Subcutaneous abdominal adipose tissue (tissue), 5 donors: ENCODE measurements around the gene DLEC1.

Experiments
- H3K27ac ChIP-seq: one replicate; pipeline ENCODE4 v1.7.0; 2013; ENCODE audit warnings: low read depth, mild to moderate bottlenecking, inconsistent platforms, low read length, moderate library complexity
- H3K27me3 ChIP-seq, 5 donors: one replicate each; pipeline ENCODE4 v1.7.0; 2013; ENCODE audit warnings: low read length in 5 of 5, inconsistent platforms in 1 of 5; ENCODE audit not compliant: control insufficient read depth in 5 of 5, insufficient read depth in 4 of 5
- H3K36me3 ChIP-seq, 5 donors: one replicate each; pipeline ENCODE4 v1.7.0; 2013; ENCODE audit warnings: low read length in 5 of 5; ENCODE audit not compliant: control insufficient read depth in 5 of 5, insufficient read depth in 5 of 5
- H3K4me1 ChIP-seq, 5 donors: one replicate each; pipeline ENCODE4 v1.7.0; 2013; ENCODE audit warnings: low read length in 5 of 5, mild to moderate bottlenecking in 3 of 5, moderate library complexity in 1 of 5; ENCODE audit not compliant: control insufficient read depth in 5 of 5, insufficient read depth in 5 of 5
- H3K4me3 ChIP-seq, 5 donors: one replicate each; pipeline ENCODE4 v1.7.0; 2013; ENCODE audit warnings: low read length in 5 of 5, low read depth in 1 of 5
- H3K9ac ChIP-seq, 5 donors: one replicate each; pipeline ENCODE4 v1.7.0; 2013; ENCODE audit warnings: low read length in 5 of 5, mild to moderate bottlenecking in 4 of 5, moderate library complexity in 3 of 5
- H3K9me3 ChIP-seq, 5 donors: one replicate each; pipeline ENCODE4 v1.7.0; 2013; ENCODE audit warnings: low read length in 5 of 5; ENCODE audit not compliant: control insufficient read depth in 5 of 5
- donor health status: healthy.
- donor health status: healthy.
- donor health status: healthy.
- donor health status: healthy.
- donor health status: healthy.

Gene DLEC1

DNA sequence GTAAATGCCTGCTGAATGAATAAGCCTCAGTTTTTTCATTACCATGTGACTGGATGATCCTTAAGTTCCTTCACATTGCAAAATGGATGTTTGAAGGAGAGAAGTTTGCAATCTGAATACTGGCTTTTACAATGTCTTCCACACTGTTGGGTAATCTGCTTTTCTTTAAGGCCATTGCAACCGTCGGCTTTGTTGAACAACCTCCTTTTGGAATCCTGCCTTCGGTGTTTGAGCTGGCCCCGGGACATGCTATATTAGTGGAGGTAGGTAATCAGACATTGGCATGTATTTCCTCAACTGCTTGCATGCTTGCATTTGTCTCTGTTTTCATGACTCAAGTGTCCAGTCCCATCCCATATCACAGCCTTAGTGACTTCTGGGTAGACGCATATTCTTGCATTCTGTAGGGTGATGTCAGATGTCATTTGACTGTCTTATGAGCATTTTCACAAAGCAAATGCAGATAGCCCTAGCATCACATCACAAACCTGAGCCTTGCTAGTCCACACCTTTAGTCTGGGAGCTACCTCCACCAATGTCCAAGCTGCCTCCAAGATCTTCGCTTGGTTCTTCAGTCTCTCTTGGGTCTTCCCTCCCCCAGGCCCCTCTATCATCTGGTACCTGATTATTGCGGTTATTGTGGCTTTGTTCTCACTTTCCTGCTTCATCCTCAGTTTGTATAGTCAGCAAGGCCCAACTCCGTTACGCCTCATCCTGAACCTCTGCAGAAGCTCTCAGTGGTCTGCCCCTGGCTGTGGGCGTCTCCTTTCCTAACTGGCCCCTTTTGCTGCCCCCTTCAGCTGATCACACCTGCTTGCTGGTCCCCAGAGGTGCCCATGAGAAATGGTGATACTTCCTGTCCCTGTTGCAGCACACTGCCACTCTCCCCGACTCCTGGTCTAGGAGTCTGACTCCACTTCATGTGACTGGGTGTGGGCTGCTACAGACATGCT lies 49.4 kb downstream of the DLEC1 start:
- peaks cover 0 to 7% (median 6%) of the 10 kb centered on the region in 5 donors for H3K9me3 ChIP-seq
- no peak overlapping the region for H3K27ac ChIP-seq
- peaks cover 0 to 20% (median 18%) of the 10 kb centered on the region in 5 donors for H3K4me1 ChIP-seq
- H3K9ac ChIP-seq = no peak overlapping the region
- H3K4me3 ChIP-seq = no peak overlapping the region
- no peaks in the 10 kb centered on the region for H3K36me3 ChIP-seq
- H3K27me3 ChIP-seq = no peaks in the 10 kb centered on the region

DNA sequence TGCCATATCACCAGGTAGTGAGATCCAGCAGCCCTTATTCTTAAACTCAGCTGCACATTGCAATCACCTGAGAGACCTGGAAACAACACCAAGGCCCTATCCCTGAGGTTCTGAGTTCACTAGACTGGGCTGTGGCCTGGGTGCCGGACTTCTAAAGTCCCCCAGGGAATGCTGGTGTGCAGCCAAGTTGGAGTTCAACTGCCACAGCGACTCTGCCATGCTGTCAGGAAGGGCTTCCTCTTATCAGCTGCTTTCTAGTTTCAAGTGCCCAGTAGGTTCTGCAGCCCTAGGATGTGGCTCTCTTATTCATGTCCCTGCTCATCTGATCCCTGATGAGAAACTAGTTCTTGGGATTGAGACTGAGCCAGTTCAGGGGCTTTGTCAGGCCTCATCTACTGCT lies 50.2 kb downstream of the DLEC1 start:
- Histone ChIP-seq H3K4me3 (no peak overlapping the region), H3K9ac (no peak overlapping the region), H3K4me1 (peaks cover 0 to 24% (median 20%) of the 10 kb centered on the region in 5 donors), H3K27me3 (no peaks in the 10 kb centered on the region), H3K36me3 (no peaks in the 10 kb centered on the region), H3K9me3 (peaks cover 0 to 3% (median 3%) of the 10 kb centered on the region in 5 donors), H3K27ac (no peak overlapping the region)

GRCh38 chr3:38090453-38090852 lies 51.4 kb downstream of the DLEC1 start:
- Histone ChIP-seq H3K9me3 (no peaks in the 10 kb centered on the region), H3K27ac (no peak overlapping the region), H3K4me3 (no peak overlapping the region), H3K4me1 (peaks cover 0 to 23% (median 14%) of the 10 kb centered on the region in 5 donors), H3K36me3 (no peaks in the 10 kb centered on the region), H3K27me3 (no peaks in the 10 kb centered on the region), H3K9ac (no peak overlapping the region)

- no peak overlapping the region for H3K9ac ChIP-seq
- H3K4me3 ChIP-seq = no peak overlapping the region
- no peaks in the 10 kb centered on the region for H3K9me3 ChIP-seq
- H3K36me3 ChIP-seq = no peaks in the 10 kb centered on the region
- no peak overlapping the region for H3K27ac ChIP-seq
- peaks cover 0 to under 1% (median 0%) of the 10 kb centered on the region in 5 donors for H3K27me3 ChIP-seq
- peaks cover 0 to 8% (median 0%) of the 10 kb centered on the region in 5 donors for H3K4me1 ChIP-seq
Observed at GRCh38 chr3:38094999-38095398, 56.0 kb downstream of the DLEC1 start.

GRCh38 chr3:38095669-38096483 lies 56.9 kb downstream of the DLEC1 start:
- Histone ChIP-seq H3K9ac (no peak overlapping the region), H3K36me3 (no peaks in the 10 kb centered on the region)

DNA sequence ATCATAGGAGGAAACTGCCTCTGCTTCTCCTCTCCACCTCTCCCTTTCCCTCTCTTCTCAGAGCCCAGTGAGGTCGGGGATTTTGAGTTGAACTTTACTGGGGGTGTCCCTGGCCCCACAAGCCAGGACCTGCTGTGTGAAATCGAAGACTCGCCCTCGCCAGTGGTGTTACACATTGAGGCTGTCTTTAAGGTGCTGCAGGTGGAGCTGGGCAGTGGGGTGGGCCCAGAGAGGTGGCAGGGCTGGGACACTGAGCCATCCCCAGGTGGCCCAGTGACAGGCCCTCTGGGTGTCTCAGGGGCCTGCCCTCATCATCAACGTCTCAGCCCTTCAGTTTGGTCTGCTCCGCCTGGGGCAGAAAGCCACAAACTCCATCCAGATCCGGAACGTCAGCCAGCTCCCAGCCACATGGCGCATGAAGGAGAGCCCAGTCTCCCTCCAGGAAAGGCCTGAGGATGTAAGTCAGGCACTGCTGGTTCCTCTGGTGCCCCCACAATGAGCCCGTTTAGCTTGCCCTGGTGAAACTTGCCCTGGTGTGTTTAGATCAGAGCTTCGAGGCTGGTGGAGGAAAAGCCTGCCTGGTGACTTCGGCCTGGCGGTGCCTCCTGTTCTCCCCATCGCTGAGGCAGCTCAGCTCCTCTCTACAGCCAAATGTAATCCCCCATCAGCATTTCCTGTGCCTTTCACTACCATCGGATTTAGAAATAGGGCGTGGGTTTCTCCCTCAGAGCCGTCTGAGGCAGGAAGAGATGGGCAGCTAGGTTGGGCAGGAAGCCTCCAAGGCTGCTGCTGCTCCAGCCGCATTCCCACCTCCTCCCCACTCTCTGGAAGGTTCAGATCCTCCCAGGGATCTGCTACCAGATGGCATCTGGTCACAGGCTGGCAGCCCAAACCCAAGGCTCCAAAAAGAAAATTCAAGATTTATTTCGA lies 58.7 kb downstream of the DLEC1 start:
- H3K4me1 ChIP-seq = peaks cover 0 to 8% (median 0%) of the 10 kb centered on the region in 5 donors
- no peaks in the 10 kb centered on the region for H3K36me3 ChIP-seq
- no peaks in the 10 kb centered on the region for H3K9me3 ChIP-seq
- H3K27me3 ChIP-seq = peaks cover 0 to 3% (median 0%) of the 10 kb centered on the region in 5 donors
- no peak overlapping the region for H3K4me3 ChIP-seq
- H3K27ac ChIP-seq = no peak overlapping the region
- no peak overlapping the region for H3K9ac ChIP-seq

More at GRCh38 chr3:38095669-38096483, 56.9 kb downstream of the DLEC1 start:
- no peak overlapping the region for H3K27ac ChIP-seq
- H3K9me3 ChIP-seq = no peaks in the 10 kb centered on the region
- H3K4me1 ChIP-seq = peaks cover 0 to 8% (median 0%) of the 10 kb centered on the region in 5 donors
- H3K4me3 ChIP-seq = no peak overlapping the region
- peaks cover 0 to 3% (median 0%) of the 10 kb centered on the region in 5 donors for H3K27me3 ChIP-seq

DNA sequence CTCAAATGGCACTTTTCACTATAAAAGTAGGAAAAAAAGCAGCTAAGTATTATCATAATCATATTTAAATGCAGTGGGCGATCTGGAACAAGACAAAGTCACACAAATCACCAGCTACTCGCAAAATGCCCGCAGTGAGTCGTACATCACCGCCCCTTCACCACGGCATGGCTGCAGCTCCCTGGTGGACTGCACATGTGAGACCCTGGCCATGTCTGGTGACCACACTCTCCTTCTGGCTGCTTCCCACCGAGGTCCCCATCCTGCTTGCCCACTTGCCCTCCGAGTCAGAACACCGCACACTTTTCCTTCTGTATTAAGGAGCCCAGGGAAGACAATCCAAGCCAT lies 59.3 kb downstream of the DLEC1 start:
- no peaks in the 10 kb centered on the region for H3K36me3 ChIP-seq
- H3K9me3 ChIP-seq = no peaks in the 10 kb centered on the region
- peaks cover 0 to 8% (median 0%) of the 10 kb centered on the region in 5 donors for H3K4me1 ChIP-seq
- H3K4me3 ChIP-seq = no peak overlapping the region
- H3K27me3 ChIP-seq = peaks cover 0 to 3% (median 0%) of the 10 kb centered on the region in 5 donors
- H3K27ac ChIP-seq = no peak overlapping the region
- no peak overlapping the region for H3K9ac ChIP-seq

- H3K27ac ChIP-seq = no peak overlapping the region
- peaks cover 0 to under 1% (median 0%) of the 10 kb centered on the region in 5 donors for H3K4me1 ChIP-seq
- H3K27me3 ChIP-seq = peaks cover 0 to 3% (median 0%) of the 10 kb centered on the region in 5 donors
- no peaks in the 10 kb centered on the region for H3K36me3 ChIP-seq
- no peak overlapping the region for H3K9ac ChIP-seq
- no peak overlapping the region for H3K4me3 ChIP-seq
- no peaks in the 10 kb centered on the region for H3K9me3 ChIP-seq
Observed at GRCh38 chr3:38099518-38099917, 60.5 kb downstream of the DLEC1 start.

DNA sequence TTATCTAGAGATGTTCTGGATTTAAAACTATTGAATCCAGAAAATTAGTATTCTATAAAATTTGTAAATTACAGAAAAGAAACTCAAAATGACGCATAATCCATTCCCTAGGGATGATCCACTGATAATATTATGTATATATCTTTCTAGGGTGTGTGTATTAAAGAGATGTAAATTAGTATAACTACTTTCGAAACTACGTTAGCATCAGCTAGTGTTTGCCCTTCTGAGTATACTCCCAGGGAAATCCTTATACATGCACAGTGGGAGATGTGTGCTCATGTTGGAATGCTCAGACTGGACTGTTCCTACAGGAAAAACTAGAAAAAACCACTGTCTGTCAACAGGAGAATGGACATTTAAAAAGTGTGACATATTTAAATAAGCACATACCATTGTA lies 61.5 kb downstream of the DLEC1 start:
- H3K4me1 ChIP-seq = no peaks in the 10 kb centered on the region
- H3K36me3 ChIP-seq = no peaks in the 10 kb centered on the region
- H3K4me3 ChIP-seq = no peak overlapping the region
- no peaks in the 10 kb centered on the region for H3K9me3 ChIP-seq
- H3K27ac ChIP-seq = no peak overlapping the region
- no peak overlapping the region for H3K9ac ChIP-seq
- H3K27me3 ChIP-seq = peaks cover 0 to 3% (median 0%) of the 10 kb centered on the region in 5 donors
